IPS-20b (cell line): ENCODE results near the gene SEMA3E.

Experiments used
- H3K27ac ChIP-seq: one replicate; pipeline ENCODE4 v1.5.1; 2013; ENCODE audit warnings: low read length
- H3K27me3 ChIP-seq: 2 replicates; pipeline ENCODE4 v1.6.1; 2013; ENCODE audit warnings: mild to moderate bottlenecking, low read length, inconsistent platforms; ENCODE audit not compliant: insufficient read depth
- H3K36me3 ChIP-seq: 2 replicates; pipeline ENCODE4 v1.6.1; 2013; ENCODE audit warnings: low read depth, mild to moderate bottlenecking, inconsistent platforms, low read length, moderate library complexity; ENCODE audit not compliant: insufficient read depth
- H3K4me1 ChIP-seq: 2 replicates; pipeline ENCODE4 v1.6.1; 2013; ENCODE audit warnings: mild to moderate bottlenecking, control low read depth, inconsistent platforms, low read length, moderate library complexity; ENCODE audit not compliant: insufficient read depth
- H3K4me3 ChIP-seq: 2 replicates; pipeline ENCODE4 v1.5.1; 2013; ENCODE audit warnings: mild to moderate bottlenecking, low read length, inconsistent platforms
- H3K9ac ChIP-seq: 2 replicates; pipeline ENCODE4 v1.6.1; 2013; ENCODE audit warnings: low read depth, mild to moderate bottlenecking, inconsistent platforms, low read length, moderate library complexity
- H3K9me3 ChIP-seq: 2 replicates; pipeline ENCODE4 v1.6.1; 2013; ENCODE audit warnings: mild to moderate bottlenecking, low read depth, low read length, inconsistent platforms; ENCODE audit not compliant: insufficient read depth

The SEMA3E gene

GRCh38 chr7:83324596-83324995 is 324.3 kb downstream of the SEMA3E start:
- H3K27ac ChIP-seq: no peak overlapping the region
- no peaks in the 10 kb centered on the region for H3K27me3 ChIP-seq
- no peak overlapping the region for H3K4me3 ChIP-seq
- no peaks in the 10 kb centered on the region for H3K36me3 ChIP-seq
- H3K9me3 ChIP-seq: no peaks in the 10 kb centered on the region
- no peaks in the 10 kb centered on the region for H3K4me1 ChIP-seq
- H3K9ac ChIP-seq: no peak overlapping the region

GRCh38 chr7:83321011-83321410 is 327.9 kb downstream of the SEMA3E start:
- Histone ChIP-seq H3K27me3 (no peaks in the 10 kb centered on the region), H3K9ac (no peak overlapping the region), H3K4me3 (no peak overlapping the region), H3K36me3 (no peaks in the 10 kb centered on the region), H3K4me1 (no peaks in the 10 kb centered on the region), H3K9me3 (no peaks in the 10 kb centered on the region), H3K27ac (no peak overlapping the region)

GRCh38 chr7:83313931-83314330 is 335.0 kb downstream of the SEMA3E start:
- Histone ChIP-seq H3K9ac (no peak overlapping the region), H3K4me1 (no peaks in the 10 kb centered on the region)

More at GRCh38 chr7:83313931-83314330, 335.0 kb downstream of the SEMA3E start:
- Histone ChIP-seq H3K27ac (no peak overlapping the region), H3K9me3 (no peaks in the 10 kb centered on the region), H3K36me3 (no peaks in the 10 kb centered on the region), H3K4me3 (no peak overlapping the region), H3K27me3 (no peaks in the 10 kb centered on the region)
